SJCRH30 (cell line): ENCODE results near the gene HMGA1. TPM values are rescaled to one million over a fixed set of nuclear protein-coding genes. Genes with fewer than 3 reads are reported as not detected.
A peak's percentile ranks its signal among the peaks of the same experiment; 100 is the strongest.
"Not testable (repeated sequence)": the region's sequence is repeated elsewhere in the genome, so short reads cannot be mapped to it uniquely, and the experiment has no call there.

Experiments
- DNase-seq, 2 experiments: peaks; one replicate each; pipeline ENCODE4 v3.0.0-alpha.2; 2015 to 2020
- H3K27ac ChIP-seq: fragments of 250-450 bp; sonication (Bioruptor Pico); 2 replicates; pipeline ENCODE4 v1.5.1; 2020; ENCODE audit warnings: mild to moderate bottlenecking, moderate library complexity
- H3K27me3 ChIP-seq: fragments of 250-450 bp; sonication (Bioruptor Pico); 2 replicates; pipeline ENCODE4 v1.5.1; 2020; ENCODE audit warnings: mild to moderate bottlenecking, moderate library complexity
- H3K36me3 ChIP-seq: fragments of 250-450 bp; sonication (Bioruptor Pico); 2 replicates; pipeline ENCODE4 v1.5.1; 2020; ENCODE audit warnings: mild to moderate bottlenecking, moderate library complexity
- H3K4me1 ChIP-seq: fragments of 250-450 bp; sonication (Bioruptor Pico); 2 replicates; pipeline ENCODE4 v1.5.1; 2020; ENCODE audit warnings: mild to moderate bottlenecking, moderate library complexity
- H3K4me3 ChIP-seq: fragments of 250-450 bp; sonication (Bioruptor Pico); 2 replicates; pipeline ENCODE4 v1.5.1; 2020; ENCODE audit warnings: mild to moderate bottlenecking, moderate library complexity
- H3K9me3 ChIP-seq: fragments of 250-450 bp; sonication (Bioruptor Pico); replicated peaks from 2 replicates; pipeline ENCODE4 v1.5.1; 2020; ENCODE audit warnings: mild to moderate bottlenecking, moderate library complexity
- total RNA-seq: library from RNA; depleted of rRNA; stranded (reverse); fragments of >200 nt; shearing (Covaris generic); gene quantifications from 2 replicates; pipeline ENCODE4 v1.2.3, GENCODE V29; 2014

HMGA1 gene
- total RNA-seq, 1 experiment from 2014 or later: 129 TPM

GRCh38 chr6:34249469-34250261, 13.0 kb downstream of the HMGA1 start:
- no peaks in the 10 kb centered on the region for H3K9me3 ChIP-seq
- H3K4me1 ChIP-seq: peaks cover 5% of the 10 kb centered on the region; the same call in 1 of the 2 replicates
- DNase-seq: no peak
- peak overlapping the region; percentile 65 for H3K4me3 ChIP-seq
- no peaks in the 10 kb centered on the region for H3K27me3 ChIP-seq
- H3K27ac ChIP-seq: no peak overlapping the region
- no peaks in the 10 kb centered on the region for H3K36me3 ChIP-seq

- DNase-seq, H3K4me3 ChIP-seq, H3K36me3 ChIP-seq, H3K4me1 ChIP-seq, H3K9me3 ChIP-seq, H3K27ac ChIP-seq, H3K27me3 ChIP-seq: not testable (repeated sequence)
Measured at GRCh38 chr6:34252395-34252794, 15.7 kb downstream of the HMGA1 start.

GRCh38 chr6:34259529-34260069, 22.9 kb downstream of the HMGA1 start:
- Histone ChIP-seq H3K36me3 (no peaks in the 10 kb centered on the region), H3K4me3 (no peak overlapping the region), H3K27ac (no peak overlapping the region), H3K4me1 (no peaks in the 10 kb centered on the region), H3K9me3 (no peaks in the 10 kb centered on the region), H3K27me3 (no peaks in the 10 kb centered on the region)
- no peak for DNase-seq

GRCh38 chr6:34260576-34261267, 24.0 kb downstream of the HMGA1 start:
- Histone ChIP-seq H3K4me3 (no peak overlapping the region), H3K27ac (no peak overlapping the region), H3K27me3 (no peaks in the 10 kb centered on the region), H3K36me3 (no peaks in the 10 kb centered on the region), H3K9me3 (no peaks in the 10 kb centered on the region), H3K4me1 (no peaks in the 10 kb centered on the region)
- DNase-seq: no peak

- not testable (repeated sequence) for H3K27me3 ChIP-seq, H3K27ac ChIP-seq, H3K4me1 ChIP-seq, DNase-seq, H3K4me3 ChIP-seq, H3K9me3 ChIP-seq, H3K36me3 ChIP-seq
Measured at GRCh38 chr6:34263484-34263883, 26.8 kb downstream of the HMGA1 start.

GRCh38 chr6:34267746-34268145, 31.1 kb downstream of the HMGA1 start:
- no peaks in the 10 kb centered on the region for H3K36me3 ChIP-seq

GRCh38 chr6:34269132-34269531, 32.5 kb downstream of the HMGA1 start:
- H3K27me3 ChIP-seq, DNase-seq, H3K9me3 ChIP-seq, H3K4me3 ChIP-seq, H3K27ac ChIP-seq, H3K36me3 ChIP-seq, H3K4me1 ChIP-seq: not testable (repeated sequence)

More at GRCh38 chr6:34267746-34268145, 31.1 kb downstream of the HMGA1 start:
- no peak for DNase-seq
- no peak overlapping the region for H3K4me3 ChIP-seq
- no peaks in the 10 kb centered on the region for H3K27me3 ChIP-seq
- no peak overlapping the region for H3K27ac ChIP-seq
- H3K4me1 ChIP-seq: no peaks in the 10 kb centered on the region
- no peaks in the 10 kb centered on the region for H3K9me3 ChIP-seq

- H3K4me3 ChIP-seq, H3K4me1 ChIP-seq, H3K27me3 ChIP-seq, H3K9me3 ChIP-seq, H3K36me3 ChIP-seq, DNase-seq, H3K27ac ChIP-seq: not testable (repeated sequence)
Measured at GRCh38 chr6:34269658-34270341, 33.1 kb downstream of the HMGA1 start.

GRCh38 chr6:34272013-34272926, 35.6 kb downstream of the HMGA1 start:
- H3K4me1 ChIP-seq: no peaks in the 10 kb centered on the region
- no peak overlapping the region for H3K4me3 ChIP-seq
- no peak overlapping the region for H3K27ac ChIP-seq
- DNase-seq: no peak
- no peaks in the 10 kb centered on the region for H3K9me3 ChIP-seq
- no peaks in the 10 kb centered on the region for H3K27me3 ChIP-seq
- no peaks in the 10 kb centered on the region for H3K36me3 ChIP-seq

GRCh38 chr6:34273242-34273805, 36.7 kb downstream of the HMGA1 start:
- no peak overlapping the region for H3K4me3 ChIP-seq
- H3K4me1 ChIP-seq: no peaks in the 10 kb centered on the region
- no peaks in the 10 kb centered on the region for H3K9me3 ChIP-seq
- H3K27ac ChIP-seq: no peak overlapping the region
- DNase-seq: no peak
- no peaks in the 10 kb centered on the region for H3K36me3 ChIP-seq
- no peaks in the 10 kb centered on the region for H3K27me3 ChIP-seq

- Histone ChIP-seq H3K9me3 (no peaks in the 10 kb centered on the region), H3K4me3 (no peak overlapping the region), H3K36me3 (no peaks in the 10 kb centered on the region), H3K27me3 (no peaks in the 10 kb centered on the region), H3K27ac (no peak overlapping the region), H3K4me1 (no peaks in the 10 kb centered on the region)
- no peak for DNase-seq
Measured at GRCh38 chr6:34274129-34274528, 37.5 kb downstream of the HMGA1 start.

- Histone ChIP-seq H3K27ac (no peak overlapping the region), H3K9me3 (no peaks in the 10 kb centered on the region), H3K4me1 (no peaks in the 10 kb centered on the region), H3K27me3 (no peaks in the 10 kb centered on the region), H3K36me3 (no peaks in the 10 kb centered on the region), H3K4me3 (no peak overlapping the region)
- no peak for DNase-seq
Measured at GRCh38 chr6:34275128-34275804, 38.6 kb downstream of the HMGA1 start.

- H3K27me3 ChIP-seq: no peaks in the 10 kb centered on the region
- H3K36me3 ChIP-seq: no peaks in the 10 kb centered on the region
- no peak for DNase-seq
- H3K27ac ChIP-seq: no peak overlapping the region
- no peaks in the 10 kb centered on the region for H3K4me1 ChIP-seq
- no peaks in the 10 kb centered on the region for H3K9me3 ChIP-seq
- no peak overlapping the region for H3K4me3 ChIP-seq
Measured at GRCh38 chr6:34276191-34276590, 39.5 kb downstream of the HMGA1 start.
